H1 (cell line): ENCODE results near the gene MYH10. TPM values are rescaled to one million over a fixed set of nuclear protein-coding genes. Genes with fewer than 3 reads are reported as not detected.

Source experiments
- CEBPB ChIP-seq: IDR thresholded peaks from 2 replicates; pipeline ENCODE4 v1.6.1; 2012; ENCODE audit warnings: low read depth, low read length
- JUND ChIP-seq: IDR thresholded peaks from 2 replicates; pipeline ENCODE4 v1.6.1; 2011; ENCODE audit warnings: mild to moderate bottlenecking, improper control_type of control experiment, low read length
- MAFK ChIP-seq: IDR thresholded peaks from 2 replicates; pipeline ENCODE4 v1.6.1; 2012; ENCODE audit warnings: low read depth, mild to moderate bottlenecking, improper control_type of control experiment, low read length
- MAX ChIP-seq: IDR thresholded peaks from 2 replicates; pipeline ENCODE4 v1.6.1; 2012; ENCODE audit warnings: inconsistent platforms
- NRF1 ChIP-seq: IDR thresholded peaks from 2 replicates; pipeline ENCODE4 v1.6.1; 2011; ENCODE audit warnings: mild to moderate bottlenecking, low read depth, low read length, improper control_type of control experiment
- POLR2A ChIP-seq, 2 experiments: IDR thresholded peaks; 1 replicate in 1 of 2; 2 replicates in 1 of 2; pipeline ENCODE4 v1.6.1; 2011; ENCODE audit warnings: low read depth in 2 of 2, low read length in 2 of 2, mild to moderate bottlenecking in 2 of 2; ENCODE audit errors: control extremely low read depth in 1 of 2
- POU5F1 ChIP-seq: IDR thresholded peaks from 2 replicates; pipeline ENCODE4 v1.6.1; 2011; ENCODE audit warnings: low read depth, mild to moderate bottlenecking, low read length, moderate library complexity
- ZNF274 ChIP-seq: IDR thresholded peaks from 2 replicates; pipeline ENCODE4 v1.7.0; 2012; ENCODE audit warnings: low read length, borderline replicate concordance; ENCODE audit errors: extremely low read depth
- polyA plus RNA-seq, 7 experiments: library from polyadenylated mRNA; depleted of rRNA in 3 of 7; stranded (reverse) in 5 of 7; unstranded in 2 of 7; fragments of >200 nt in 5 of 7; fragments of 200-250 nt in 2 of 7; gene quantifications; 1 replicate in 5 of 7; 2 replicates in 1 of 7; 4 replicates in 1 of 7; pipeline versions ENCODE4 v1.2.1 to v1.2.3, GENCODE V29; 2011 to 2013; ENCODE audit warnings: missing spikeins in 2 of 7, mixed read lengths in 2 of 7
- total RNA-seq: library from RNA; stranded (reverse); fragmentation: NEBNext Ultra II Directional; extraction: Animal tissue kit (Norgen Biotek cat#: 25700); gene quantifications from 2 replicates; pipeline ENCODE4 v1.2.1, GENCODE V29; 2021

MYH10 gene
- total and polyA plus RNA-seq, 2 of the 8 experiments (the other 6 are each of a cell fraction or from before 2014, with no cell fraction given): 64.1 to 289 TPM

- TF ChIP-seq CEBPB: no peak
- TF ChIP-seq ZNF274: no peak
- TF ChIP-seq POU5F1: no peak
- no peak for TF ChIP-seq JUND
- no peak for TF ChIP-seq MAX
- TF ChIP-seq MAFK: no peak
- TF ChIP-seq NRF1: no peak
- TF ChIP-seq POLR2A (IDR thresholded peaks at IDR 0.05; ENCODE audit: control extremely low read depth in 1 of 2, low read depth in 2 of 2, low read length in 2 of 2): no peak
Observed at GRCh38 chr17:8499614-8500013, 130.9 kb downstream of the MYH10 start (continued).
